HG03558 (cell line): Measurements from ENCODE around the gene SDHAF1.
"Not testable (repeated sequence)": the region's sequence is repeated elsewhere in the genome, so short reads cannot be mapped to it uniquely, and the experiment has no call there.

Experiments used
- ATAC-seq: cut with Tn5 transposase; IDR thresholded peaks from one replicate; pipeline ENCODE4 v1.9.1; 2021; ENCODE audit warnings: moderate number of reproducible peaks; ENCODE audit not compliant: unreplicated experiment; ENCODE audit errors: extremely low read depth

Gene SDHAF1

DNA sequence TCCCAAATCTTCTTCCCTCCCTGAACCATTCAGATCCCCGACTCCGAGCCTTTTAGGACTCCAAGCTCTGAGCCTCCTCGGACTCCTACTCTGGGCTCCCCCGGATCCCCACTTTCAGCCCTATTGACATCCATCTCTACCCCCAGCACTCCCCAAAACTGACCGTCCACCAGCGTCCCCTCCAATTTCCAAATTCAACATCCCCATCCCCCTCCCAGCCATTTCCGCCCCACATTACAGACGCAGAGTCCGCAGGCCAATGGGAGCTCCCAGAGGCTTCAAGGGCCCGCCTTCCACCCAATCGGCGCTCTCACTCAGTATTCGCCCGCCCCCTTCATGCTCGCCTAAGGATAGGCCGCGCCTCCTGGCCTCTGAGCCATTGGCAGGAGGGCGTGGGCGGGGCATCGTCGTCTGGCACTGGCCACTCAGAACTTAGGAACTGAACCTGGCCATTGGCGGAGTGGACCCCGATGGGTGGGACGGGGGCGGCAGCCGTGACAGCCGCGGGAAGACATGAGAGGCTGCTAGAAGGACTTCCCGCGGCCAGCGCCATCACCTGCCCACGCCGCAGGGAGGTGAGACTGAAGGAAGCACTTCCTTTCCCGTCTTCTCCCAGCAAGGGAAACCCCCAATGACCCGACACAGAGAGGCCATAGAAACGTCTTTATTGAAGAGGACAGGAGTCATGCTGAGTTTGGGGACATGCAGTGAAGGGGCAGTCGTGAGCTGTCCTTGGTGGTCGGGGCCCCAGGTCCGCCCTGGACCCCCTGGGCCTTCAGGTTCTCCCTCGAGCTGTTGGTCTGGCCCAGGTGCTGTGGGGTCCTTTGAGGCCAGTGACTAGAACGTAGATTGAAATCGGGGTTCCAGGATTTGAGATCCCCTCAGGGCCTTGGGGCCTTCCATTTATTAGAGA, 19.3 kb downstream of the SDHAF1 start, which contains the start of gene ALKBH6:
TSS of gene ALKBH6 (minus strand) at position 202 of the 913 bp plus-strand sequence. CDS start 816 bp downstream, outside the sequence.
- ATAC-seq, result peak; percentile 89

DNA sequence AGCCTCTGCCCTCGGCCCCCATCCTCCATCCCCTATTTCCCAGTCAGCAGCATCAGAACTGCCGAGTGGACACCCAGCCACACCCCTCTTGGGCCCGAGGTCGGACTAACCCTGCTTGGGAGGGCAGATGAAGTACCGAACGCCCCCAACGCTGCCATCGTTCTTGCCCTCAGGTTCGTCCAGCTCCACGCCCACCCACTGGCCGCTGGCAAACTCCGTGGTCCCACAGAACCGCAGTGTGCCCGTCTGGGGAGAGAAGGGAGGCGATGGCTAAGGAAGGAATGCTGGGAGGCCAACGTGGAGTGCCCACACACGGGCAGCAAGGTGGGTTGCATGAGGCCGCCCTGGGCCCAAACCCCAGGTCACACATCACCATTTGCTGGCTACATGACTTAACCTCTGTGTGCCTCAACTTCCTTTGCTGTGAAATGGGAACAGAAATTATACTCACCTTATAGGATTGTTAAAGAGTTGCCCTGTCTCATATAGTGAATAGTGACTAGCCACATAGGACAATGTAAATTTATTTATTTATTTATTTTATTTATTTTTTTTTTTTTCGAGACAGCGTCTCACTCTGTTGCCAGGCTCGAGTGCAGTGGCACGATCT, 24.2 kb downstream of the SDHAF1 start:
- no peak for ATAC-seq

DNA sequence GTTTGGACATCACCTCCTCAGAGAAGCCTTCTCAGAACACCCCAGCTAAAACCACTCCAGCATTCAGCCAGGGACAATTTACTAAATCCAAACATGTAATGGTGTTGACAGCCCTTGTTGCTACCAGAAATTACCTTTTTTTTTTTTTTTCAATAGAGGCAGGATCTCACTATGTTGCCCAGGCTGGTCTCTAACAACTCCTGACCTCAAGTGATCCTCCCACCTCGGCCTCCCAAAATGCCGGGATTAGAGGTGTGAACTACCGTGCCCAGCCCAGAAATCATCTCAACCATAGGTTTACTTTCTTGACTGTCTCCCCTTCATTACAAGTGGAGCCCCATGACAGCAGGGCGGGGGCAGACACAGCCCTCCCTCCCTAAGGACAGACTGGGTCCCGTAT, 28.4 kb downstream of the SDHAF1 start:
- ATAC-seq, result no peak

DNA sequence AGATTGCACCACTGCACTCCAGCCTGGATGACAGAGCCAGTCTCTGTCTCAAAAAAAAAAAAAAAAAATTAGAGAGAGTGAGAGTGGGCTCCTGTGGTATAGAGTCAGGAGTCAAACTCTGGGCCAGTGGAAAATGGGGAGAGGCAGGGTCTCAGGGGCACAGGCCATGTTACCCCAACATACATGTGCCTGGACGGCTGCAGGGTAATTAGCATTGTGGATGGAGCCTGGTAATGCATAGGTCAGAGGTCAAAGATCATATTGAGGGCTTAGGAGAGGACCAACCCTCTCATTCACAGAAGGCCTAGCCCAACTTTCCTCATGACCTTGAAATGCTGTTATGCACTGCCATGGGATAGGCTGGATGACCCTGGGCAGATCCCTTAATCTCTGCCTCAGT, 30.6 kb downstream of the SDHAF1 start:
- no peak for ATAC-seq

DNA sequence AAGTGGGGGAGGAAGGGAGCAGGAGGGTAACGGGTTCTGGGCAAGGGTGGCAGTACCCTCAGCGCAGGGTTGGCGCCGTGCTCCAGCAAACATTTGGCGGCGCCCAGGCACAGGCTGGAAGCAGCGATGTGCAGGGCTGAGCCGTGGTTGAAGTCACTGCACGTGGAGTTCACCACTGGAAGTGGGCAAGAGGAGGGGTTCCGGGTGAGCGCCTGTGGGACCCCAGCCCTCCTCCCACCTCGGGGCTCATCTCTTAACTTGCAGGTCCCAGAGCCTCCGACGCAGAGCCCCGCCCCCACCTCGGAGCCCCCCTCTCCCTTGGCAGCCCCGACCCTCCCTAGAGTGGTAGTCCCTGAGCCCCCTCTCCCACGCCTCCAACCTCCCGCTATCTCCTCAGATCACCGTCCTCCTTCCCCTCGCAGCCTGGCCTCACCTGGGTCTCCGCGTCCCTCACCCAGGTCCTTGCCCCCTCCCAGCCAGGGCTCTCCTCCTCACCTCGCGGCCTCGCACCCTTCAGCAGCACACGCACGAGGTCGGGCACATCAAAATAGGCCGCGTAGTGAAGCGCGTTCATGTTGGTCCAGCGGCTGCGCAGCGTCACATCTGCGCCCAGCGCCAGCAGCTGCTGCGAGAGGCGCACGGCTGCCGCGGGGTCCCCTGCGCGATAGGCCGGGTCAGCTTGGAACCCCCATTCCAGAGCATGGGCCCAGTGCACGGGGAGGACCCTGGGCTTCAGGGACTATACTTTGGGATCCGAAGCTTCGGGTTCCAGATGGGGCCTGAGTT, 31.3 kb downstream of the SDHAF1 start:
- ATAC-seq, result no peak

DNA sequence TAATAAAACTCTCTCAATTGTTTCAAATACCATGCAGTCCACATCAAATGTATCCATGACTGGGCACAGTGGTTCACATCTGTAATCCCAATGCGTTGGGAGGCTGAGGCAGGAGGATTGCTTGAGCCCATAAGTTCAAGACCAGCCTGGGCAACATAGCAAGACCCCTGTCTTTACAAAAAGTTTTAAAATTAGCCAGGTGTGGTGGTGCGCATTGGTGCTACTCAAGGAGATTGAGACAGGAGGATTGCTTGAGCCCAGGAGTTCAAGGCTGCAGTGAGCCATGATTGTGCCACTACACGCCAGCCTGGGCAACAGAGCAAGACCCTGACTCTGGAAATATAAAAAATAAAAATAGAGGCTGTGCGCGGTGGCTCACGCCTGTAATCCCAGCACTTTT, 32.7 kb downstream of the SDHAF1 start:
- no peak for ATAC-seq

DNA sequence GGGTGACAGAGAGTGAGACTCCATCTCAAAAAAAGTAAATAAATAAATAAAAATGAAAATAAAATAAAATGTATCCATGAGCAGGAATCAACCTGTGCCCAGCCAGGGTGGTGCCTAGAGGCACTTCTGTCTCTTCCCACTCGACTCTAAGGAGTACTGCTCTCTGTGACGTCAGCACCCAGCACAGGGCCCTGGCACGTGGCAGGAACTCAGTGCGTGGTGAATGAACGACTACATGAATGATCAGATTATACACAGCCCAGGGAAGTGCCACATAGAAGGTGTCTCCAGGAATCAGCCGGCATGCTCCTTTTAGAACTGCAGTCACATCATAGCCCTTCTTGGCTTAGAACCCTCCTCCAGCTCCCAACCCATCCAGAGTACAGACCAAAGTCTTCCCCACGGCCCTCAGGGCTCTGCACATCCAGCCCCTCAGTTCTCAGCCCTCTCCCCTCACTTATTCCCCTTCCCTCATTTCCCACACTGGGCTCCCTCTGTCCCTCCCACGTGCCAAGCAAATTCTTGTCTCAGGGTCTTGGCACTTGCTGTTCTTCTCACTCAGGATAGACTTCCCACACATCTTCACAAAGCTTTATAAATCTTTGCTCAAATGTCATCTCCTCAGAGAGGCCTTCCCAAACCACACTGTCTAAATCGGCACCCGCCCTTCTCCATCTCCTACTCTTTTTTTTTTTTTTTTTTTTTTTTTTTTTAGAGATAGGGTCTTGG, 33.5 kb downstream of the SDHAF1 start:
- no peak for ATAC-seq

DNA sequence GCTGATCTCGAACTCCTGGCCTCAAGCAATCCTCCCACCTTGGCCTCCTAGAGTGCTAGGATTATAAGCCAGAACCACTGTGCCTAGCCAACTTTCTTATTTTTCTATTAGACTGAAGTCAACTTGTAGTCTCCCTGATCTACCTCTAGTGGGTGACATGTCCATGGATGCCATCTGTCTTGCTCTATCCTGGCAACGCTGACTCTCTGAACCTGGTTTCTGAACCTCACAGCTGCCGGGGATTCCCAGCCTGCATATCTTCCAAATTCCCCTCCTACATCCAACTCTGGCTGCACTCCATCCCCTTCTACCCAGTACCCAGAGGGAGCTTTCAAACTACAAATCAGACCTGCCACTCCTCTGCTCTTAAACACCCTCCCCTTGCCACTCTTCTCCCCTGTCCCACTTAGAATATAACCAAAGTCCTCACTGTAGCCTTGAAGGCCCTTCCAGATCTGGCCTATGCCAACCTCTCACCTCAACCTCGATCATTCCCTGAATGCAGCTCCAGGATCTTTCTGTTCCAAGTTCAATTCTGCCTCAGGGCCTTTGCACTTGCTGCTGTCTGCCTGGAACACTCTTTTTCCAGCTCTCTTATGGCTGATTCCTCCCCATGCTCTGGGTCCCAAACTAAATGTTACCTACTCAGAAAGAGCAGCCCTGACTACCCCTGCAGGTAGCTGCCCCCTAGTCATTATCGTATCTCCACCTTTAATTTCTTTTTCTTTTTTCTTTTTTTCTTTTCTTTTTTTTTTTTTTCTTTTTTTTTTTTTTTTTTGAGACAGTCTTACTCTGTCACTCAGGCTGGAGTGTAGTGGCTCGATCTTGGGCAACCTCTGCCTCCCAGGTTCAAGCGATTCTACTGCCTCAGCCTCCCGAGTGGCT, 35.5 kb downstream of the SDHAF1 start:
- no peak for ATAC-seq

DNA sequence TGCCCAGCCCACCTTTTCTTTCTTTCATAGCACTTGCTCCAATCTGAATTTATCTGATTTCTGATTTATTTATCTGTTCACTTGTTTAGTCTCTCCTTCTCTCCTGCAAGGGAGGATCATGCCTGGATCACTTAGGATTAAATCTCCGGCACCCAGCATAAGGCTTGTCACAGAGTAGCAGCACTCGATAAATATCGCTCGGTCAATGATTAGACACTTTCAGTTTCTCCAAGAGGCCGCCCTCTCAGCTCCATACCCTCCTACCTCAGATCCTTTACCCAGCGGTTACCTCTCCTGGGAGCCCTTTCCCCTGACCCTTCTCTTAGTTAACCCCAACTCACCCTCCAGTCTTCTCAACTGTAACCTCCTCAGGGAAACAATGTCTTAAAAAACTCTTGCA, 36.3 kb downstream of the SDHAF1 start:
- ATAC-seq, result no peak

DNA sequence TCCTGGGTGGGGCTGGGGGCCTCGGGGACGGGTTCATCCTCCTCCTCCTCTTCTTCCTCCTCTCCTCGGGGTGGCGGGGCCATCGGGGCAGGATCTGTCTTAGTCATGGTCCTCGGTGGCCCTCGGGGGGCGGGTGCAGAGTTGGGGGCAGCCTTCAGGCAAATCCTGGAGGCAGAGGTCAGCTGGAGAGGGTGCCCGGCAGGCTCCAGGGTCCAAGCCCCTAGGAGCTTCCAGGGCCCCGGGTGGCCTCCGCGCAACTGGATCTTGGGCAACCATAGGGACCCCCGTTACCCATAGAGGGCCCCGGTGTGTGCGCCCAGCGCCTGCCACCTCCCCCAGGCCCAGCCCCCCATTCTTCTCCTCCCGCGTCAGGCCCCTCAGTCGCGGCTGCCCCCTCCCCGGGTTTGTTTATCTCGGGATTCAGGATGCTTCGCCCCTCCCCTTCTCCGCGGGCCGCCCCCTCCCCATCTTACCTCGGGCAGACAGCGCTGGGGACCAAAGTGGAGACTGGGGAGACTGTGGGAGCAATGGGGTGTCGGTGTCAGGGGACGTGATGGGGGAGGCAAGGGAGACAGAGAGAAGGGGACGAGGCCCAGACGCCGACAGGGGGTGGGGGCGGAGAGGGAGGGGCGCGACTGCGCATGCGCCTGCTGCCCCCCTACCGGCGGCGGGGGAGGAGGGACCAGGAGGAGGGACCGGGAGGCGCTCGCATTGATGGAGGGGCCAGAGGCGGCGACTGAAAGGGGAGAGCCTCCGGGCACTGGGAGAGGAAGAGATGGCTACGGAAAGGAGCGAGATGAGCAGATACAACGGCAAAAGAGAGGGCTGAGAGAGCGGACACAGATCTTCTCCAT, 37.5 kb downstream of the SDHAF1 start, which contains the start of gene CLIP3:
TSS of gene CLIP3 (minus strand) at position 623 of the 854 bp plus-strand sequence. CDS start at position 107, 516 bp downstream.
- ATAC-seq, result no peak

DNA sequence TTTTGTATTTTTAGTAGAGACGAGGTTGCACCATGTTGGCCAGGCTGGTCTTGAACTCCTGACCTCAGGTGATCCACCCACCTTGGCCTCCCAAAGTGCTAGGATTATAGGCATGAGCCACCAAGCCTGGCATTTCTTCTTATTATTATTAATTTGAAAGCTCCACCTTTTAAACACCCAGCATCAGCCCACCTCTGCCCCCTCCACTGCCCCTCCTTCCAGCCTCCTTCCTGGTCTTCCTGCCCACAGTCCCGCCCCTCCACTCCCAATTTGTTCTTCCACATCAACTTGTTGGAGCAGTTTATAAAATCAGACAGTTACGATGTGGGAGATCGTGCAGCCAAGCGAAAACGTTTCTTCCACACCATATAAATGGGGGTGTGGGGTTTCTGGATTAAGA, 45.5 kb downstream of the SDHAF1 start:
- ATAC-seq, result no peak

DNA sequence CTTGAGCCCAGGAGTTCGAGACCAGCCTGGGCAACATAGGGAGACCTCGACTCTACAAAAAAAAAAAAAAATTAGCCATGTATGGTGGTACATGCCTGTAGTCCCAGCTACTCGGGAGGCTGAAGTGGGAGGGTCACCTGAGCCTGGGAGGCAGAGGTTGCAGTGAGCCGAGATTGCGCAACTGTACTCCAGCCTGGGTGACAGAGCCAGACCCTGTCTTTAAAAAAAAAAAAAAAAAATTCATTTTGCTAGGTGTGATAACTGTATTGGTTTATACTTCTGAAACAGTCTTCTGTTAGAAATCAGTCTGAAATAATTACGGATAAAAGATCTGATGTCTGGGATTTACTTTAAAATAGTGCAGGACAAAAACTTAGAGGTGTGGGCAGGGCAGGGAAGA, 46.1 kb downstream of the SDHAF1 start:
- ATAC-seq, result not testable (repeated sequence)

DNA sequence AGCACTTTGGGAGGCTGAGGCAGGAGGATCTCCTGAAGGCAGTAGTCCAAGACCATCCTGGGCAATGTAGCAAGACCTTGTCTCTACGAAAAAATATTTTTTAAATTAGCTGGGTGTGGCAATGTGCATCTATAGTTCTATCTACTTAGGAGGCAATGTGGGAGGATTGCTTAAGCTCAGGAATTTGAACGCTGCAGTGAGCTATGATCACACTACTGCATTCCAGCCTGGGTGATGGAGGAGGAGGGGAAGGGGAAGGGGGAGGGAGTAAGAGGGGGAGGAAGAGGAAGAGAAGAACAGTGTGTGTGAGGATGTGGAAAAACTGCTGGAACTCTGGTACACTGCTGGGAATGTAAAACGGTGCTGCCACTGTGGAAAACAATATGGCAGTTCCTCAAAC, 46.8 kb downstream of the SDHAF1 start:
- ATAC-seq, result no peak

DNA sequence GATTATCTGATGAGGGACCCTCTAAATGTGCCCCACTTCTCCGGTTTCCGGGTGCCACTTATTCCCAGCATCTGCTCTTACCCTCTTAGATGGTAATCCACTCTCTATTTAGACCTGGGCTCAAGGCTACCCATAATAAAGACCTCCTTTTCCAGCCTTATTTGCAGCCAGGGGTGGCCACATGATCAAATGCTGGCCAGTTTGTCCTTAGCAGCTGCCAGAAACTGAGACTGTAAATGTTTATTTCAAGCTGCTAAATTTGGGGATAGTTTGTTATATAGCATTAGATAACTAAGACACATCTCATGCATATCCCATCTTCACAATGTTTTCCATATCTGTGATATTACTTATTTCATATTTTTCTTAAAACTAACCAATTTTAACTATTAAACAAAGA, 49.0 kb downstream of the SDHAF1 start:
- no peak for ATAC-seq
